Testis (tissue), 2 donors: ENCODE measurements around the gene KPTN.

Experiments
- POLR2A ChIP-seq: fragments of 450-650 bp; IDR thresholded peaks from one replicate; pipeline ENCODE4 v1.6.1; 2017; ENCODE audit warnings: antibody characterized with exemption, mild to moderate bottlenecking, moderate library complexity
- TF ChIP-seq, protein P1 (sequence below), 3 experiments: fragments of 450-650 bp in 2 of 3; fragments of 200-600 bp in 1 of 3; sonication (generic) in 1 of 3; IDR thresholded peaks; one replicate each; pipeline ENCODE4 v1.5.1; 2016 to 2019; ENCODE audit warnings: antibody characterized with exemption in 3 of 3, mild to moderate bottlenecking in 2 of 3, moderate library complexity in 1 of 3

- no peak for TF ChIP-seq POLR2A
- TF ChIP-seq, protein P1, sequence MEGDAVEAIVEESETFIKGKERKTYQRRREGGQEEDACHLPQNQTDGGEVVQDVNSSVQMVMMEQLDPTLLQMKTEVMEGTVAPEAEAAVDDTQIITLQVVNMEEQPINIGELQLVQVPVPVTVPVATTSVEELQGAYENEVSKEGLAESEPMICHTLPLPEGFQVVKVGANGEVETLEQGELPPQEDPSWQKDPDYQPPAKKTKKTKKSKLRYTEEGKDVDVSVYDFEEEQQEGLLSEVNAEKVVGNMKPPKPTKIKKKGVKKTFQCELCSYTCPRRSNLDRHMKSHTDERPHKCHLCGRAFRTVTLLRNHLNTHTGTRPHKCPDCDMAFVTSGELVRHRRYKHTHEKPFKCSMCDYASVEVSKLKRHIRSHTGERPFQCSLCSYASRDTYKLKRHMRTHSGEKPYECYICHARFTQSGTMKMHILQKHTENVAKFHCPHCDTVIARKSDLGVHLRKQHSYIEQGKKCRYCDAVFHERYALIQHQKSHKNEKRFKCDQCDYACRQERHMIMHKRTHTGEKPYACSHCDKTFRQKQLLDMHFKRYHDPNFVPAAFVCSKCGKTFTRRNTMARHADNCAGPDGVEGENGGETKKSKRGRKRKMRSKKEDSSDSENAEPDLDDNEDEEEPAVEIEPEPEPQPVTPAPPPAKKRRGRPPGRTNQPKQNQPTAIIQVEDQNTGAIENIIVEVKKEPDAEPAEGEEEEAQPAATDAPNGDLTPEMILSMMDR (IDR thresholded peaks at IDR 0.05), result no peak
Measured at GRCh38 chr19:47428177-47428894, 55.7 kb downstream of the KPTN start.
